Endothelial cell of hepatic sinusoid (primary cell): ENCODE data around the gene S100A12.

ENCODE experiments used
- in situ Hi-C: cut with HindIII; loops from 2 replicates; pipeline ENCODE4 v1.10.0; 2017; ENCODE audit warnings: low sequenced_read_pairs

The S100A12 gene

DNA sequence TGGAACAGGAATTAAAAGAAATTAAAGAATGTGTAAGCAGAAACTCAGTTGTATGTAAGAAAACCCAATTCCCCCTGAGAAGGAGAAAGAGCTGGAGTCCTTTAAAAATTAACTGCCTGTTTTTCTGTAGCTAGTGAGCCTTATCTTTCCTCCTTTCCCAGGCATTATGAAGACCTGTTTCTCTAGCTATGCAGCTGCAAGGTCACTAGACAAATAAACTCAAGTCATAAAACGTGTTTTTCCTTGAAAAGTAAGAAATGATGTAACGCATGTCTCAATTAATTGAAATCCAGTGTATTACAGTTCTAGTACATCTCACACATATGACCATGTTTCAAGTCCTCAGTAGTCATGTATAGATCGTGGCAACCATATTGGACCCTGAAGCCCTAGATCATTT is 5.3 kb downstream of the S100A12 start:
- in situ Hi-C loops: loop anchor here (25.0 kb wide), 1 partner anchor 392 kb away; no protein-coding TSS in a partner anchor

- in situ Hi-C loops: loop anchor here (25.0 kb wide), 1 partner anchor 394 kb away; no protein-coding TSS in a partner anchor
Observed at GRCh38 chr1:153368495-153368894, 6.9 kb downstream of the S100A12 start.

GRCh38 chr1:153367090-153367489 is 8.3 kb downstream of the S100A12 start:
- in situ Hi-C loops: loop anchor here (25.0 kb wide), 1 partner anchor 395 kb away; no protein-coding TSS in a partner anchor

GRCh38 chr1:153366261-153366660 is 9.2 kb downstream of the S100A12 start:
- in situ Hi-C loops: loop anchor here (25.0 kb wide), 1 partner anchor 396 kb away; no protein-coding TSS in a partner anchor

DNA sequence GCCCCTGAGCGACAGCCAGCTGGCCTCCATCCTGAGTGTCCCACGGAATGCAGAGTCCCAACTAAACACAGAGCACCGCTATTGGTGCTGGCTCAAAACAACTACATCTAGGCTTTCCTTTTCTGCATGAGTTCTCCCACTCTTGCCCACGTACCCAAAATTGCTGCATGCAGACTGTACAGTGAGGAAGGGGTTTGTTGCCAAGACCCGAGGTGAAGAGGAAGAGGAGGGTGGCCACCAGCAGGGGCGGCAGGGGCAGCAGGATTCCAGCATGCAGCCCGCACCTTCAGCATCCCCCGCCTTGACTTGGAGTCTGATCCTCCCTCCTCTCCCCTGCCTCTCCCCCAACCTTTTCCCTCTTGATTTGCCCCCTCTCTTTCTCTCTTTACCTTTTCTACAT is 9.7 kb downstream of the S100A12 start:
- in situ Hi-C loops: loop anchor here (25.0 kb wide), 1 partner anchor 397 kb away; no protein-coding TSS in a partner anchor

DNA sequence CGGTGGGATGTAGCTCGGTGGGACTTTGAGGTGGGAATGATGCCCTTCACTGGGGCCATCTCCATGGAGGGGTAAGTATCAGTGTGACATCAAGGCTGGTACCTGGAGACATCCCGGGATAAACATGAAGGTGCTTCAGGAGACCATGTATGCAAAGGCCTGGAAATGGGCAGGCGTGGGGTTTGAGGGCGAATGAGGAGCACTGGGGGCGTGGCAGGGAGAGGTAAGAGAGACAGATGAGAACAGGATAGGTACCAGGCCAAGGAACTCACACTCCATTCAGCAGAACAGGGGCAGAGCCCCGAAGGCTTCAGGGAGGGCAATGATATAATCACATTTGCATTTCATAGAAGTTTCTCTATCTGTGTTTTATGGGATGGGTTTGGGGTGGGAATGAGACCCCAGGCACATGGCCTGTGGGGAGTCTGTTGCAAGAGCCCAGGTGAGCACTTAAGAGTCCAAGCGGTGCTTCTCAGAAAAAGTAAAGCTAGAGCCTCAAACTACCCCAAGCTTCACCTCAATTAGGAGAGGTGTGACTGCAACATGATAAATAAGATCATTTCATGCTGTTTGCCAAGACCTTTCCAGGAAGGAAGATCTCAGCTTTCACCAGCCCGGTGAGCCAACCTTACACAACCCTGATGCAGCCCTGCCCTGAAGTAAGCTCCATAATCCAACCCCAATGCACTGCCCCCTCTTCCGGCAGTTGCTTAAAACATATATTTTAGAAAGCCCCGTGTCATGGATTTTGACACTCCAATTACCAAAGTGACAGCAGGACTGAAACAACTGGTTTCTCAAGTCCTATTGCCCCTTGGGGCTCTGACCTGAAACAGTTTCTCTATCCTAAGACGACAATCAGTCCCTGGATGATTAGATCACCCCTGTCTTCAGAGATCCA is 10.4 kb downstream of the S100A12 start:
- in situ Hi-C loops: loop anchor here (25.0 kb wide), 1 partner anchor 397 kb away; no protein-coding TSS in a partner anchor

DNA sequence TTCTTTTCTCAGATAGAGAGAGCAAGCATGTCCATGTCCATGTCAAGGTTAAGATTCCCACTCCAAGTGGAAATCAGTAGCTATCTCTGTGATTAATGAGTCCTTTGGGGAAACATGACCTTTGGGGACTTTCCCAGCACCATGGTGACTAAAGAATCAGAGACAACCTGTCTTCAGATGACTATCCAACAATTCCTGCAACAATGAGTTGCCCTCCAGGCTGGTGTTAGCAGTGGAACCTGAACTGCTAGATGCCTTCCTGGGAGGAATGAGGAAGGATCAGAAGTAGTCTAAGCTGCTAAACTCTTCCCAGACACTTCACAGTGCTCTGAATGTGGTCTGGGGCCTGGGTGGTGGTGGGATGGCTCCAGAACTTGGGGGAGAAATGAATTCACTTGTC is 11.3 kb downstream of the S100A12 start:
- in situ Hi-C loops: loop anchor here (25.0 kb wide), 1 partner anchor 398 kb away; no protein-coding TSS in a partner anchor

DNA sequence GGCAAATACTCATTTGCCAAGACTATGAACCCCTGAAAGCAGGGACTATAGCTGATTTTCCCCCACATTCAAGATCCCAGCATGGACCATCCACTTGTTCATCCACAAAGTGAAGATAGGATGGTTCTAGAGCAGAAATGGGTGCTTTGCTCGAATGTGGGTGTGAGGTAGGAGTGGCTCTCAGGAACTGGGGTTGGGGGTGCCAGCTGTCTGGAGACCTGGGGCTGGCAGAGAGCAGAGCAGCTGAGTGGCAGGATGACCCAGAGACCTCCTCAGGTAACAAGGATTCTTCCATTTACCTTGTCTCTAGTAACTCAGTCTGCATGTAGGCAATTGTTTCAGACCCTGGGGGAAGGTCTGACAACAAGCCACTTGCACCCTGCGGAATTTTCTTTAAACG is 11.8 kb downstream of the S100A12 start:
- in situ Hi-C loops: loop anchor here (25.0 kb wide), 1 partner anchor 399 kb away; no protein-coding TSS in a partner anchor

DNA sequence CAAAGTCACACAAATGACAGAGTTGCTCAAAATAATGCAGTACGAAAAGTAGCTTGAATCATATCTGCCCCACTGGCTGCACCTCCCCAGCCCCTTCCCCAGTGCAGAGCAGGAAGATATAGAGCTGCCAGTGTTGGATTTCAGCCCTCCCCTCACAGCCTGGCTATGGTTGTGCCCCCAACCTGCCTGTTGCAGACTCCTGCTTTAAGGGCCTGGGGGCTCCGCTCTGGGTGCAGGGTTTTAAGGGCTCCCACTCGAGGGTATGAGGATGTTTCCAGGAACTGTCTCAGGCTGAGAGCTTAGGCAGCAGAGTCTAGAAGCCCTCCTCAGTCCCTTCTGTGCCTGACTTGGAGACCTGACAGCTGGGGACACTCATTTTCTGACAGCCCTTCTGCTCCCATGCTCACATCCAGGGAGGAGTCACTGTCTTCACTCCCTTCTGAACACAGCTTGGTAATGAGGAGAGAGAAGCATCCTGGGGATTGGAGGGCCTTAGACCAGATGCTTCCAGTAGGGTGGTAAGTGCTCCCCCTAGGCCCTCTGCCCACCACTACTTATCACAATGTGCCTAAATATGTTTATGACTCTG is 13.1 kb downstream of the S100A12 start:
- in situ Hi-C loops: loop anchor here (25.0 kb wide), 1 partner anchor 400 kb away; no protein-coding TSS in a partner anchor

- in situ Hi-C loops: loop anchor here (25.0 kb wide), 1 partner anchor 401 kb away; no protein-coding TSS in a partner anchor
Observed at GRCh38 chr1:153361480-153362109, 13.8 kb downstream of the S100A12 start.

- in situ Hi-C loops: loop anchor here (25.0 kb wide), 1 partner anchor 401 kb away; no protein-coding TSS in a partner anchor
Observed at GRCh38 chr1:153360592-153361479, 14.6 kb downstream of the S100A12 start.

GRCh38 chr1:153360190-153360589 is 15.2 kb downstream of the S100A12 start:
- in situ Hi-C loops: loop anchor here (25.0 kb wide), 1 partner anchor 402 kb away; no protein-coding TSS in a partner anchor

DNA sequence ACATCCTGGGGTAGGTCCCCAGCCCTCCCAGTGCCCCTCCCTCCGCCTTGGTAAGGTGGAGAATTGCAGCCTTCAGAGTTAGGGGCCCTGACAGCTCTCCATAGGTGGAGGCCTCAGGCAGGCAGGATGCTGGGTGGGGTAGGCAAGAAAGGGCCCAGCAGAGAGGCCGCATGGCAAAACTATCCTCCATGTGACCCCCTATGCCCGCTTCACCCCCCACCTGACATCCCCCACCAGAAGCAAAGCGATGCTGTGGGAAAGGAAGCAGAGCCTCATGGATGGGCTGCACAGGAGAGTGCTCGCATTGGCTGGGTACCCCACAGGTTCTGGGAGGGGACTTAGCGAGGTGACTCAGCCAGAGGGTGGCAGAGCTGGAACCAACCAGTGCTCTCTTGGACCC is 16.2 kb downstream of the S100A12 start:
- in situ Hi-C loops: loop anchor here (5.0 to 25.0 kb wide), 4 partner anchors 46 to 403 kb away; partner anchors contain the start of gene S100A7

DNA sequence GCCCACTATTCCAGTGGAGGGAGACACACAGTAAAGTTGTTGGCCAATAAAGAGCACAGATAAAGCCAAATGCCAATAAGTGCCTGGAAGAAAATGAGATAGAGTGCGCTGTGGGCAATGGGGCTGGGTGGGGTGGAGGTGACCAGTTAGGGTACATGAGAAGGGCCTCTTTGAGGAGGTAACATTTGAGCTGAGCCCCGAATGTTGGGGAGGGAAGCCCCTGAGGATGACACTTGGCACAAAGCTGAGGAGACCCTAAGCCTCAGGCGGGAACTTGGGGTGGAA is 16.8 kb downstream of the S100A12 start:
- in situ Hi-C loops: loop anchor here (5.0 to 25.0 kb wide), 4 partner anchors 46 to 404 kb away; partner anchors contain the start of gene S100A7

GRCh38 chr1:153357853-153358690 is 17.3 kb downstream of the S100A12 start, which contains the start of gene S100A9:
Gene S100A9 (plus strand): TSS chr1:153357854. CDS start chr1:153358284, 430 bp downstream.
- in situ Hi-C loops: loop anchor here (5.0 to 25.0 kb wide), 4 partner anchors 47 to 404 kb away; partner anchors contain the start of gene S100A7

- in situ Hi-C loops: loop anchor here (5.0 to 25.0 kb wide), 4 partner anchors 48 to 405 kb away; partner anchors contain the start of gene S100A7
Observed at GRCh38 chr1:153357076-153357852, 18.2 kb downstream of the S100A12 start.

GRCh38 chr1:153356392-153357075 is 18.9 kb downstream of the S100A12 start:
- in situ Hi-C loops: loop anchor here (5.0 to 25.0 kb wide), 4 partner anchors 48 to 406 kb away; partner anchors contain the start of gene S100A7
